KOPT-K1 (cell line): ENCODE results near the gene CEMP1.

ENCODE experiments used
- H3K27ac ChIP-seq: fragments of 200-600 bp; sonication (generic); 2 replicates; pipeline ENCODE4 v1.5.1; 2016; ENCODE audit warnings: antibody characterized with exemption, mild to moderate bottlenecking, low read depth, low read length; ENCODE audit not compliant: poor library complexity, severe bottlenecking
- H3K36me3 ChIP-seq: fragments of 200-600 bp; sonication (generic); 2 replicates; pipeline ENCODE4 v1.5.1; 2017; ENCODE audit warnings: antibody characterized with exemption, mild to moderate bottlenecking, low read length, moderate library complexity; ENCODE audit not compliant: insufficient read depth
- H3K9me3 ChIP-seq: fragments of 200-600 bp; sonication (generic); 2 replicates; pipeline ENCODE4 v1.5.1; 2017; ENCODE audit warnings: antibody characterized with exemption, low read length, mild to moderate bottlenecking; ENCODE audit not compliant: insufficient read depth, poor library complexity, severe bottlenecking

The CEMP1 gene

DNA sequence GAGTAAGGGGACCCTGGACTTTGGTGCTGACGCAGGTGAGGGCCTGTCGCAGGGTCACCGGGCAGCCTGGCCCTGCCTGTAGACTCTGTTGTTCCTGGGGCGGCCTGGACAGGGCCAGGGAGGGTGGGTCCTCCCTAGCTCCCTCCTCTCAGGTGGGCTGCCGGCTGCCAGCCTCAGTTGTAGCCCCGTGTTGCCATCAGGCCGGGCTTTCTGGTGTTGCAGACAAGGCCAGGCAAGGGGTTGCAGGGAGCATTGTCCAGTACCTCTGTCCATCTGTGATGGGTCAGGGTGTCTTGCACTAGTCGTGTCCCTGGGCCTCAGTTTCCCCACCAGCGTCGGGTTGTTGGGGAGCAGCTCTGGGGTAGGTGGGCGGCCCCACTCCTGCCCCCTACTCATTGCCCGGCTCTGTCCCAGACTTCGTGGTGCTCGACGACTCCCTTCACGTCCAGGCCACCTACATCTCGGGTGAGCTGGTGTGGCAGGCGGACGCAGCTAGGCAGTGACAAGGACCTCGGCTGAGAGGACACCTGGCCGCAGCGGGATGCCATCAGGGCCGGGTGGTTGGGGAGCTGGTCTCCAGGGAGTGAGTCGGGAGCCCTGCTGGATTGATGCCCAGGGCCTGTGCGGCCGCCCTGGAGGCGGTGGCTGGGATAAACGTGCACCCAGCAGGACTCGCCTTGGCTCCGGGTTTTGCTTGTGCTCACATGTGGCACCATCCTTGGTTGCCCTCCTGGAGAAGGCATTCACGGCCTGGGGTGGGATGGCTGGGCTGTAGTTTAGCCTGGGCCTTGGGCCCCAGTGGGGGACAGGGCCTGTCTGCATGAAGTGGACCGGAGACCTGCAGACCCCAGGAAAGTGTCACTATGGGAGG, 1.9 kb downstream of the CEMP1 start:
- Histone ChIP-seq H3K27ac (no peak overlapping the region), H3K9me3 (no peaks in the 10 kb centered on the region), H3K36me3 (peaks cover 51% of the 10 kb centered on the region)

GRCh38 chr16:2528161-2529060, 2.8 kb downstream of the CEMP1 start:
- peaks cover 60% of the 10 kb centered on the region for H3K36me3 ChIP-seq
- H3K27ac ChIP-seq: no peak overlapping the region
- H3K9me3 ChIP-seq: no peaks in the 10 kb centered on the region

- H3K27ac ChIP-seq: no peak overlapping the region
- no peaks in the 10 kb centered on the region for H3K9me3 ChIP-seq
- peaks cover 64% of the 10 kb centered on the region for H3K36me3 ChIP-seq
Measured at GRCh38 chr16:2527784-2528100, 3.5 kb downstream of the CEMP1 start.

- Histone ChIP-seq H3K27ac (no peak overlapping the region), H3K36me3 (peaks cover 69% of the 10 kb centered on the region), H3K9me3 (no peaks in the 10 kb centered on the region)
Measured at GRCh38 chr16:2527071-2527783, 4.0 kb downstream of the CEMP1 start.

DNA sequence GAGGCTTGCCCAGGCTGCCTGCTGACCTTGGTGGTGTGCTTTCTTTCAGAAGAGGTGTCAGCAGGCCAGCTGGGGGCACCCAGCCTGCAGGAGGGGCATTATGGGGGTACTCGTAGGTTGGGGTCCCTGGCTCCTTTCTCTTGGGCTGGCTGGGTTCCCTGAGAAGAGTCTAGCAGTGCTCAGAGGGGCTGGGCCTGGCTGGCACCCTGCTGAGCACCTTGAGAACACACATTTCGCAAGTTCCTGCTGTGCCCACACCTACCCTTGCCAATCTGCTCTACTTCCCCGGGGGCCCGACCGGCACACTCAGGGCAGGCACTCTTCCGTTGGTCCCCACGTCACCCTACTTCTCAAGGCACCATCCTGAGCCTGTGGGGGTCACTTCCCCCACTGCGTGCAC, 5.1 kb downstream of the CEMP1 start:
- Histone ChIP-seq H3K36me3 (peaks cover 75% of the 10 kb centered on the region), H3K27ac (no peak overlapping the region), H3K9me3 (no peaks in the 10 kb centered on the region)

GRCh38 chr16:2524339-2524938, 6.8 kb downstream of the CEMP1 start:
- H3K27ac ChIP-seq: no peak overlapping the region
- no peaks in the 10 kb centered on the region for H3K9me3 ChIP-seq
- H3K36me3 ChIP-seq: peaks cover 70% of the 10 kb centered on the region

- H3K36me3 ChIP-seq: peaks cover 64% of the 10 kb centered on the region
- H3K9me3 ChIP-seq: no peaks in the 10 kb centered on the region
- H3K27ac ChIP-seq: no peak overlapping the region
Measured at GRCh38 chr16:2523801-2524231, 7.4 kb downstream of the CEMP1 start.

- H3K36me3 ChIP-seq: peaks cover 48% of the 10 kb centered on the region
- H3K27ac ChIP-seq: peak overlapping the region; percentile 50
- H3K9me3 ChIP-seq: no peaks in the 10 kb centered on the region
Measured at GRCh38 chr16:2520784-2521531, 10.2 kb downstream of the CEMP1 start.

DNA sequence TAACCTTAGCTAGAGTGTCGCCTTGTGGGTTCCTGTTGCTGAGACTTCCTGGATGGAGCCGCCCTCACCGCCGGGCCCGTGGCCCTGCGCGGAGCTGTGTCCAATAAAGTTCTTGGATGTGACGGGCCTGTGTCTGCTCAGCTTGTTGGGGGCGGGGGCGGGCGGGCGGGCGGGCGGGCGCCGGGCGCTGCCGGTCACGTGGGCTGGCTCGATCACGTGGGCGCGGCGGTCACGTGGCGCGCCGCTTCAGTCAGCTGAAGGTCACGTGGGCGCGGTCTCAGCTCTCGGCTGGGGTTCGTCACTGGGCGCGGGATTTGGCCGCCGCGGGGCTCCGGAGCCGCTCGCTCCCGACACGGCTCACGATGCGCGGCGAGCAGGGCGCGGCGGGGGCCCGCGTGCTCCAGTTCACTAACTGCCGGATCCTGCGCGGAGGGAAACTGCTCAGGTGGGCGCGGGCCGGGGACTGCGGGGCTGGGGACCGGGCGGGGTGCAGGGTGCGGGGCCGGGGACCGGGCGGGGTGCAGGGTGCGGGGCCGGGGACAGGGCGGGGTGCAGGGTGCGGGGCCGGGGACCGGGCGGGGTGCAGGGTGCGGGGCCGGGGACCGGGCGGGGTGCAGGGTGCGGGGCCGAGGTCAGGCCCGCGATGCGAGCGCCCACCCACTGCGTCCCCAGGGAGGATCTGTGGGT, 11.0 kb downstream of the CEMP1 start, which contains the start of gene AMDHD2:
AMDHD2 (plus strand) TSS at position 275 of the 687 bp plus-strand sequence; CDS start at position 363, 88 bp downstream.
- H3K36me3 ChIP-seq: peaks cover 49% of the 10 kb centered on the region
- H3K9me3 ChIP-seq: no peaks in the 10 kb centered on the region

GRCh38 chr16:2519711-2520080, 11.5 kb downstream of the CEMP1 start:
- peak overlapping the region; percentile 25 for H3K27ac ChIP-seq
- H3K36me3 ChIP-seq: peaks cover 44% of the 10 kb centered on the region
- no peaks in the 10 kb centered on the region for H3K9me3 ChIP-seq

More for the DNA sequence above, 11.0 kb downstream of the CEMP1 start, which contains the start of gene AMDHD2:
- peak within 1 kb of the TSS; percentile 50 for H3K27ac ChIP-seq

GRCh38 chr16:2518823-2519710, 12.1 kb downstream of the CEMP1 start:
- Histone ChIP-seq H3K36me3 (peaks cover 38% of the 10 kb centered on the region), H3K9me3 (no peaks in the 10 kb centered on the region), H3K27ac (no peak overlapping the region)

DNA sequence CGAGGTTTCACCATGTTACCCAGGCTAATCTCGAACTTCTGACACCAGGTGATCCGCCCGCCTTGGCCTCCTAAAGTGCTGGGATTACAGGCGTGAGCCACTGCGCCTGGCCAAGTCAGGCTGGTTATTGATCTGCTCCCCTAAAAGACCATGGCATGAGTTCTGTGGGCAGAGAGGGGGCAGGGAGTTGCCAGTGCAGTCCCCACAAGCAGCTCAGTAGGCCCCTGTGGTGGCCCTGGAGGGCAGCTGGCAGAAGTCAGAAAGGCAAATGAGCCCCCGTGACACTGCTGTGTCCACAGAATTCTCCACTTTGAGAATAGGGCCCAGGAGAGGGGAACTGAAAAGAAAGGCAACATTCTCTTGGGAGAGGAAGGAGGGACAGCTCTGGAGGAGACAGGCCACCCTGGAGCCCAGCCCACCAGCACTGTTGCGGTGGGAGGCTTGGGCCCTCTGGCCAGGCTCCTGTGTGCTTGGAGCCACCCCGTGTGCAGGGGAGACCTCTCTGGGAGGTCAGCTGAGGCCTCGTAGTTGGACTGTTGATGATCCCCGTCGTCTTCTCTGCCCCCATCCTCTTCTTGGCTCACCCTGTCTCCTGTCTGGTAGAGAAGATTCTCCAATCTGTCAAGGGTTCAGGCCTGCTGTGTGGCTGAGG, 13.1 kb downstream of the CEMP1 start:
- H3K27ac ChIP-seq: no peak overlapping the region
- peaks cover 28% of the 10 kb centered on the region for H3K36me3 ChIP-seq
- no peaks in the 10 kb centered on the region for H3K9me3 ChIP-seq
